IMR-90 (cell line): ENCODE data around the gene LRRC4C. TPM values are rescaled to one million over a fixed set of nuclear protein-coding genes. Genes with fewer than 3 reads are reported as not detected.

ENCODE experiments used
- ATAC-seq: fragments of 200-7000 bp; cut with Tn5 transposase; 2 replicates; pipeline ENCODE4 v1.9.1; 2020; ENCODE audit warnings: low read depth, mild to moderate bottlenecking, moderate library complexity
- BruUV-seq: library from RNA; stranded (reverse); fragments of 400-500 nt; replicated peaks from 2 replicates; lab custom pipeline; 2021; lab: Mats Ljungman, UMichigan
- CTCF ChIA-PET: fragments of 300-600 bp; formaldehyde crosslinking; extraction: SDS; loops from one replicate; lab custom pipeline; 2021; ENCODE audit warnings: antibody characterized with exemption; lab: Yijun Ruan, JAX
- POLR2A ChIA-PET: fragments of 300-600 bp; sonication (Branson Sonifier 250); formaldehyde crosslinking; loops from one replicate; lab custom pipeline; 2022; ENCODE audit warnings: antibody characterized with exemption; ENCODE audit not compliant: unreplicated experiment; lab: Charles Lee
- DNase-seq: peaks from one replicate; pipeline ENCODE4 v3.0.0; 2013
- H2AFZ ChIP-seq: replicated peaks from 2 replicates; pipeline ENCODE3; 2013; ENCODE audit warnings: low read length, mild to moderate bottlenecking; ENCODE audit not compliant: poor library complexity
- H2AK5ac ChIP-seq: 2 replicates; pipeline ENCODE4 v1.6.1; 2013; ENCODE audit warnings: low read depth, low read length, inconsistent platforms
- H2AK9ac ChIP-seq: replicated peaks from 2 replicates; pipeline ENCODE3; 2013; ENCODE audit warnings: mild to moderate bottlenecking, low read depth, low read length, moderate library complexity; ENCODE audit not compliant: poor library complexity
- H2BK120ac ChIP-seq: 2 replicates; pipeline ENCODE4 v1.6.1; 2013; ENCODE audit warnings: low read depth, low read length, inconsistent platforms
- H2BK15ac ChIP-seq: 3 replicates; pipeline ENCODE4 v1.6.1; 2013; ENCODE audit warnings: low read depth, low read length, inconsistent platforms
- H2BK20ac ChIP-seq: 2 replicates; pipeline ENCODE4 v1.6.1; 2013; ENCODE audit warnings: low read depth, mild to moderate bottlenecking, inconsistent platforms, low read length, moderate library complexity
- H2BK5ac ChIP-seq: 2 replicates; pipeline ENCODE4 v1.6.1; 2013; ENCODE audit warnings: mild to moderate bottlenecking, low read depth, low read length, inconsistent platforms; ENCODE audit not compliant: poor library complexity, severe bottlenecking
- H3K14ac ChIP-seq: replicated peaks from 2 replicates; pipeline ENCODE4 v1.6.1; 2013; ENCODE audit warnings: low read depth, low read length, inconsistent platforms
- H3K18ac ChIP-seq: 2 replicates; pipeline ENCODE4 v1.6.1; 2013; ENCODE audit warnings: low read depth, low read length, control low read depth
- H3K23ac ChIP-seq: 2 replicates; pipeline ENCODE4 v1.6.1; 2013; ENCODE audit warnings: low read depth, low read length, inconsistent platforms
- H3K27ac ChIP-seq: 2 replicates; pipeline ENCODE4 v1.5.1; 2013; ENCODE audit warnings: mild to moderate bottlenecking, control low read depth, low read length; ENCODE audit not compliant: insufficient read depth
- H3K27me3 ChIP-seq: 2 replicates; pipeline ENCODE4 v1.6.1; 2013; ENCODE audit warnings: low read length; ENCODE audit not compliant: control insufficient read depth, insufficient read depth
- H3K36me3 ChIP-seq: 2 replicates; pipeline ENCODE4 v1.6.1; 2013; ENCODE audit warnings: low read length, mixed read lengths; ENCODE audit not compliant: control insufficient read depth, insufficient read depth
- H3K4ac ChIP-seq: 2 replicates; pipeline ENCODE4 v1.6.1; 2013; ENCODE audit warnings: low read depth, low read length, inconsistent platforms
- H3K4me1 ChIP-seq: 2 replicates; pipeline ENCODE4 v1.6.1; 2013; ENCODE audit warnings: low read length, mixed read lengths; ENCODE audit not compliant: control insufficient read depth, insufficient read depth
- H3K4me2 ChIP-seq: 2 replicates; pipeline ENCODE4 v1.6.1; 2013; ENCODE audit warnings: low read depth, mild to moderate bottlenecking, control low read depth, low read length, moderate library complexity
- H3K4me3 ChIP-seq: 2 replicates; pipeline ENCODE4 v1.5.1; 2013; ENCODE audit warnings: low read depth, mild to moderate bottlenecking, control low read depth, low read length, moderate library complexity; ENCODE audit not compliant: insufficient read depth
- H3K56ac ChIP-seq: 2 replicates; pipeline ENCODE4 v1.6.1; 2013; ENCODE audit warnings: low read length, inconsistent platforms; ENCODE audit not compliant: insufficient read depth; ENCODE audit errors: extremely low read depth
- H3K79me1 ChIP-seq, 2 experiments: 2 replicates each; pipeline ENCODE4 v1.6.1; 2013; ENCODE audit warnings: low read length in 2 of 2, inconsistent platforms in 1 of 2, low read depth in 1 of 2
- H3K9ac ChIP-seq: 2 replicates; pipeline ENCODE4 v1.6.1; 2013; ENCODE audit warnings: low read depth, low read length, control low read depth
- H3K9me1 ChIP-seq: 2 replicates; pipeline ENCODE4 v1.6.1; 2013; ENCODE audit warnings: low read length, inconsistent platforms; ENCODE audit not compliant: insufficient read depth
- H3K9me3 ChIP-seq: 2 replicates; pipeline ENCODE4 v1.6.1; 2013; ENCODE audit warnings: low read length; ENCODE audit not compliant: control insufficient read depth, insufficient read depth
- H4K20me1 ChIP-seq: 2 replicates; pipeline ENCODE4 v1.6.1; 2013; ENCODE audit warnings: low read length, inconsistent platforms; ENCODE audit not compliant: insufficient read depth
- H4K5ac ChIP-seq: 2 replicates; pipeline ENCODE4 v1.6.1; 2013; ENCODE audit warnings: mild to moderate bottlenecking, low read depth, low read length, control low read depth
- H4K8ac ChIP-seq, 2 experiments: 2 replicates each; pipeline ENCODE4 v1.6.1; 2013; ENCODE audit warnings: low read depth in 2 of 2, low read length in 2 of 2, control low read depth in 1 of 2, inconsistent platforms in 1 of 2
- H4K91ac ChIP-seq: 2 replicates; pipeline ENCODE4 v1.6.1; 2013; ENCODE audit warnings: low read depth, low read length, inconsistent platforms; ENCODE audit not compliant: insufficient read depth
- CEBPB ChIP-seq: IDR thresholded peaks from 2 replicates; pipeline ENCODE4 v1.6.1; 2012; ENCODE audit warnings: low read depth, low read length, improper control_type of control experiment
- CHD1 ChIP-seq: IDR thresholded peaks from 2 replicates; pipeline ENCODE4 v1.6.1; 2012; ENCODE audit warnings: low read depth, low read length, improper control_type of control experiment
- SMC3 ChIP-seq: fragments of 150-350 bp; IDR thresholded peaks from 2 replicates; pipeline ENCODE4 v1.6.1; 2016; ENCODE audit warnings: low read depth, mild to moderate bottlenecking, antibody characterized with exemption, low read length, moderate library complexity
- WGBS, 2 experiments: methylation state at CpG; one replicate each; pipeline versions ENCODE4 v1.1.5 to v1.1.7; 2013; ENCODE audit warnings: missing lambda C conversion rate in 2 of 2; ENCODE audit not compliant: insufficient read length in 1 of 2; ENCODE audit errors: extremely low coverage in 2 of 2; 5-methylcytosine and 5-hydroxymethylcytosine counted together
- dilution Hi-C: fragments of 300-500 bp; cut with HindIII; formaldehyde crosslinking; loops from one replicate; pipeline ENCODE4 v1.14.3; 2018; ENCODE audit warnings: low sequenced_read_pairs; ENCODE audit not compliant: unreplicated experiment
- in situ Hi-C: fragments of 300-500 bp; cut with MboI; formaldehyde crosslinking; loops from 3 replicates; pipeline ENCODE4 v1.14.3; 2019; ENCODE audit warnings: low sequenced_read_pairs, inconsistent platforms, mixed read lengths
- intact Hi-C: fragments of 100-400 bp; cut with micrococcal nuclease; formaldehyde crosslinking; loops from 2 replicates; pipeline ENCODE4 v1.10.0; 2022
- polyA plus RNA-seq, 3 experiments: library from polyadenylated mRNA; depleted of rRNA; stranded (reverse); fragments of >200 nt; gene quantifications; 2 replicates each; pipeline ENCODE4 v1.2.3, GENCODE V29; 2012; ENCODE audit warnings: low replicate concordance in 1 of 3
- total RNA-seq: library from RNA; depleted of rRNA; stranded (reverse); fragments of >200 nt; gene quantifications from 2 replicates; pipeline ENCODE4 v1.2.3, GENCODE V29; 2012
- TF ChIP-seq, protein P1 (sequence below): fragments of 150-350 bp; IDR thresholded peaks from 2 replicates; pipeline ENCODE4 v1.6.1; 2017; ENCODE audit warnings: mild to moderate bottlenecking, antibody characterized with exemption, low read length, low read depth
- TF ChIP-seq, protein P2 (sequence below): conservative IDR thresholded peaks from 2 replicates; pipeline ENCODE4 v1.5.1; 2012; ENCODE audit warnings: mild to moderate bottlenecking, low read depth, low read length, improper control_type of control experiment

Gene LRRC4C
- total and polyA plus RNA-seq, 2 of the 4 experiments (the other 2 are of a cell fraction) = under 0.01 to 0.03 TPM

- Histone ChIP-seq H2AK5ac (no peak overlapping the region), H4K8ac (no peak overlapping the region), H2BK20ac (no peak overlapping the region), H3K4ac (no peak overlapping the region), H4K91ac (no peak overlapping the region), H2BK5ac (no peak overlapping the region), H3K36me3 (no peaks in the 10 kb centered on the region), H3K18ac (no peak overlapping the region), H3K27ac (no peak overlapping the region), H3K14ac (no peak overlapping the region), H3K9me3 (no peaks in the 10 kb centered on the region), H3K4me2 (no peak overlapping the region), H2AFZ (no peak overlapping the region), H3K9me1 (no peaks in the 10 kb centered on the region), H3K27me3 (no peaks in the 10 kb centered on the region), H2AK9ac (no peak overlapping the region), H4K20me1 (no peaks in the 10 kb centered on the region), H3K4me1 (no peaks in the 10 kb centered on the region), H4K5ac (no peak overlapping the region), H2BK120ac (no peak overlapping the region), H3K56ac (no peak overlapping the region), H3K9ac (no peak overlapping the region), H3K23ac (no peak overlapping the region), H3K79me1 (no peaks in the 10 kb centered on the region), H3K4me3 (no peak overlapping the region), H2BK15ac (no peak overlapping the region)
- DNase-seq (no peak), ATAC-seq (no peak)
- TF ChIP-seq SMC3 (no peak), CHD1 (no peak), CEBPB (no peak)
- TF ChIP-seq, protein P1, sequence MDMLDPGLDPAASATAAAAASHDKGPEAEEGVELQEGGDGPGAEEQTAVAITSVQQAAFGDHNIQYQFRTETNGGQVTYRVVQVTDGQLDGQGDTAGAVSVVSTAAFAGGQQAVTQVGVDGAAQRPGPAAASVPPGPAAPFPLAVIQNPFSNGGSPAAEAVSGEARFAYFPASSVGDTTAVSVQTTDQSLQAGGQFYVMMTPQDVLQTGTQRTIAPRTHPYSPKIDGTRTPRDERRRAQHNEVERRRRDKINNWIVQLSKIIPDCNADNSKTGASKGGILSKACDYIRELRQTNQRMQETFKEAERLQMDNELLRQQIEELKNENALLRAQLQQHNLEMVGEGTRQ = no peak
- TF ChIP-seq, protein P2, sequence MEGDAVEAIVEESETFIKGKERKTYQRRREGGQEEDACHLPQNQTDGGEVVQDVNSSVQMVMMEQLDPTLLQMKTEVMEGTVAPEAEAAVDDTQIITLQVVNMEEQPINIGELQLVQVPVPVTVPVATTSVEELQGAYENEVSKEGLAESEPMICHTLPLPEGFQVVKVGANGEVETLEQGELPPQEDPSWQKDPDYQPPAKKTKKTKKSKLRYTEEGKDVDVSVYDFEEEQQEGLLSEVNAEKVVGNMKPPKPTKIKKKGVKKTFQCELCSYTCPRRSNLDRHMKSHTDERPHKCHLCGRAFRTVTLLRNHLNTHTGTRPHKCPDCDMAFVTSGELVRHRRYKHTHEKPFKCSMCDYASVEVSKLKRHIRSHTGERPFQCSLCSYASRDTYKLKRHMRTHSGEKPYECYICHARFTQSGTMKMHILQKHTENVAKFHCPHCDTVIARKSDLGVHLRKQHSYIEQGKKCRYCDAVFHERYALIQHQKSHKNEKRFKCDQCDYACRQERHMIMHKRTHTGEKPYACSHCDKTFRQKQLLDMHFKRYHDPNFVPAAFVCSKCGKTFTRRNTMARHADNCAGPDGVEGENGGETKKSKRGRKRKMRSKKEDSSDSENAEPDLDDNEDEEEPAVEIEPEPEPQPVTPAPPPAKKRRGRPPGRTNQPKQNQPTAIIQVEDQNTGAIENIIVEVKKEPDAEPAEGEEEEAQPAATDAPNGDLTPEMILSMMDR = no peak
- dilution Hi-C loops (no loop called here), in situ Hi-C loops (no loop called here), intact Hi-C loops (no loop called here)
- CTCF ChIA-PET = no interaction called here
- no TSS peak for BruUV-seq
- no CpG with 5 or more reads among the region's 2 CpGs for WGBS, 2 experiments
- POLR2A ChIA-PET = no interaction called here
Observed at GRCh38 chr11:40826601-40827000, 632.9 kb downstream of the LRRC4C start.
